ENCODE measurements around the gene ANAPC1. TPM values are rescaled to one million over a fixed set of nuclear protein-coding genes. Genes with fewer than 3 reads are reported as not detected.
"Not testable (repeated sequence)": the region's sequence is repeated elsewhere in the genome, so short reads cannot be mapped to it uniquely, and the experiment has no call there.

ANAPC1 gene
- total RNA-seq, 4 donors from 2014 or later = 37.3 to 67.3 (median 51.4) TPM

DNA sequence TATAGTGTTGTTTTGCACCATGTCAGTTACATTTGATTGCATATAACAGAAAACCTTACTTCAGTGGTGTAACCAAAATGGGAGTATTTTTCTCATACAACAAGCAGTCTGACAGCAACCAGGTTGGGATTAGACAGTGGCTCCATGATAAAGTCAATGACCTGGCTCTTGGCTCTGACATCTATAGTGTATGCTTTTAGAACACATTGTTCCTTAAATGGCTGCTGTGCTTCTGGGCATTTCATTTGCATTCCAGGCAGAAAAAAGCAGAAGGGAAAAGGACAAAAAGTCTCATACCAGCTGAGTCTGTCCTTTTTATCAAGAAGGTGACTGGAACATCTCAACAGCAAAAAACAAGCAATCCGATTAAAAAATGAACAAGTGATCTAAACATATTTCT is 24.6 kb upstream of the ANAPC1 start:
- no peaks in the 10 kb centered on the region for H3K27me3 ChIP-seq
- intact Hi-C loops (cut with DNase I; ENCODE audit: low total_unique reads) (no loop called here), in situ Hi-C loops (cut with MboI; ENCODE audit: low pct_ligation_motif_present in 1 of 4, low pct_unique_long_range_greater_than_20kb in 1 of 4, low sequenced_read_pairs in 3 of 4) (loop anchor here in 2 of 4 donors (10.0 kb wide), 1 partner anchor 126 kb away; no protein-coding TSS in a partner anchor)
- peaks cover 9 to 50% (median 16%) of the 10 kb centered on the region in 4 donors for H3K4me1 ChIP-seq
- WGBS, 2 donors (ENCODE audit: low coverage in 1 of 2) = 72% methylated on average over 1 of the region's 1 CpG; no CpG with 5 or more reads in 1 of the 2 donors
- TF ChIP-seq POLR2A (IDR thresholded peaks at IDR 0.05) = no peak
- TF ChIP-seq EP300 (IDR thresholded peaks at IDR 0.05; ENCODE audit: low read depth) = no peak
- H3K4me3 ChIP-seq = no peak overlapping the region
- no peaks in the 10 kb centered on the region for H3K36me3 ChIP-seq
- H3K9me3 ChIP-seq = no peaks in the 10 kb centered on the region
- DNase-seq = no peak
- peak overlapping the region; percentile 17 to 52 (median 40) for H3K27ac ChIP-seq

- Histone ChIP-seq H3K36me3 (no peaks in the 10 kb centered on the region), H3K9me3 (no peaks in the 10 kb centered on the region), H3K27me3 (no peaks in the 10 kb centered on the region), H3K27ac (peak overlapping the region; percentile 43 to 76 (median 56)), H3K4me1 (peaks cover 9 to 49% (median 16%) of the 10 kb centered on the region in 4 donors), H3K4me3 (no peak overlapping the region)
- no peak for TF ChIP-seq POLR2AphosphoS5 (IDR thresholded peaks at IDR 0.05)
- TF ChIP-seq, protein P1, sequence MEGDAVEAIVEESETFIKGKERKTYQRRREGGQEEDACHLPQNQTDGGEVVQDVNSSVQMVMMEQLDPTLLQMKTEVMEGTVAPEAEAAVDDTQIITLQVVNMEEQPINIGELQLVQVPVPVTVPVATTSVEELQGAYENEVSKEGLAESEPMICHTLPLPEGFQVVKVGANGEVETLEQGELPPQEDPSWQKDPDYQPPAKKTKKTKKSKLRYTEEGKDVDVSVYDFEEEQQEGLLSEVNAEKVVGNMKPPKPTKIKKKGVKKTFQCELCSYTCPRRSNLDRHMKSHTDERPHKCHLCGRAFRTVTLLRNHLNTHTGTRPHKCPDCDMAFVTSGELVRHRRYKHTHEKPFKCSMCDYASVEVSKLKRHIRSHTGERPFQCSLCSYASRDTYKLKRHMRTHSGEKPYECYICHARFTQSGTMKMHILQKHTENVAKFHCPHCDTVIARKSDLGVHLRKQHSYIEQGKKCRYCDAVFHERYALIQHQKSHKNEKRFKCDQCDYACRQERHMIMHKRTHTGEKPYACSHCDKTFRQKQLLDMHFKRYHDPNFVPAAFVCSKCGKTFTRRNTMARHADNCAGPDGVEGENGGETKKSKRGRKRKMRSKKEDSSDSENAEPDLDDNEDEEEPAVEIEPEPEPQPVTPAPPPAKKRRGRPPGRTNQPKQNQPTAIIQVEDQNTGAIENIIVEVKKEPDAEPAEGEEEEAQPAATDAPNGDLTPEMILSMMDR (IDR thresholded peaks at IDR 0.05) = no peak
- peak; percentile 14 for TF ChIP-seq POLR2A (IDR thresholded peaks at IDR 0.05)
- in situ Hi-C loops (cut with MboI; ENCODE audit: low pct_ligation_motif_present in 1 of 4, low pct_unique_long_range_greater_than_20kb in 1 of 4, low sequenced_read_pairs in 3 of 4) (loop anchor here in 2 of 4 donors (10.0 kb wide), 1 partner anchor 129 kb away; no protein-coding TSS in a partner anchor), intact Hi-C loops (cut with DNase I; ENCODE audit: low total_unique reads) (no loop called here)
- WGBS, 2 donors (ENCODE audit: low coverage in 1 of 2) = 25 to 51% methylated on average over 4 of the region's 4 CpGs
- peak; percentile 31 for DNase-seq
Measured at GRCh38 chr2:111905990-111906735, 22.2 kb upstream of the ANAPC1 start.

DNA sequence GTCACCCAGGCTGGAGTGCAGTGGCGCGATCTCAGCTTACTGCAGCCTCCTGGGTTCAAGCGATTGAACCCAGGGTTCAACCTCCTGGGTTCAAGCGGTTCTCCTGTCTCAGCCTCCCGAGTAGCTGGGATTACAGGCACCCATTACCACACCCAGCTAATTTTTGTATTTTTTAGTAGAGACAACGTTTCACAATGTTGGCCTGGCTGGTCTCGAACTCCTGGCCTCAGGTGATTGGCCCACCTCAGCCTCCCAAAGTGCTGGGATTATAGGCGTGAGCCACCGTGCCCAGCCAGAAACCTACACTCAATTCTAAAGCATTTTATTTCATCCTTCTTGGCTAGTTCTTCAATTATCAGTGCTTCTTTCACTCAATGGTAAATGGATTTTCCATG is 21.5 kb upstream of the ANAPC1 start:
- H3K4me3 ChIP-seq; DNase-seq; intact Hi-C loops (cut with DNase I; ENCODE audit: low total_unique reads); H3K27me3 ChIP-seq; H3K9me3 ChIP-seq; H3K36me3 ChIP-seq: not testable (repeated sequence)
- in situ Hi-C loops (cut with MboI; ENCODE audit: low pct_ligation_motif_present in 1 of 4, low pct_unique_long_range_greater_than_20kb in 1 of 4, low sequenced_read_pairs in 3 of 4) = loop anchor here in 2 of 4 donors (10.0 kb wide), 1 partner anchor 129 kb away; no protein-coding TSS in a partner anchor
- Histone ChIP-seq H3K27ac (peak overlapping the region; percentile 43 to 76 (median 56)), H3K4me1 (peaks cover 9 to 49% (median 10%) of the 10 kb centered on the region in 4 donors)
- 96 to 99% methylated on average over 3 to 9 of the region's 9 CpGs for WGBS, 2 donors (ENCODE audit: low coverage in 1 of 2)

DNA sequence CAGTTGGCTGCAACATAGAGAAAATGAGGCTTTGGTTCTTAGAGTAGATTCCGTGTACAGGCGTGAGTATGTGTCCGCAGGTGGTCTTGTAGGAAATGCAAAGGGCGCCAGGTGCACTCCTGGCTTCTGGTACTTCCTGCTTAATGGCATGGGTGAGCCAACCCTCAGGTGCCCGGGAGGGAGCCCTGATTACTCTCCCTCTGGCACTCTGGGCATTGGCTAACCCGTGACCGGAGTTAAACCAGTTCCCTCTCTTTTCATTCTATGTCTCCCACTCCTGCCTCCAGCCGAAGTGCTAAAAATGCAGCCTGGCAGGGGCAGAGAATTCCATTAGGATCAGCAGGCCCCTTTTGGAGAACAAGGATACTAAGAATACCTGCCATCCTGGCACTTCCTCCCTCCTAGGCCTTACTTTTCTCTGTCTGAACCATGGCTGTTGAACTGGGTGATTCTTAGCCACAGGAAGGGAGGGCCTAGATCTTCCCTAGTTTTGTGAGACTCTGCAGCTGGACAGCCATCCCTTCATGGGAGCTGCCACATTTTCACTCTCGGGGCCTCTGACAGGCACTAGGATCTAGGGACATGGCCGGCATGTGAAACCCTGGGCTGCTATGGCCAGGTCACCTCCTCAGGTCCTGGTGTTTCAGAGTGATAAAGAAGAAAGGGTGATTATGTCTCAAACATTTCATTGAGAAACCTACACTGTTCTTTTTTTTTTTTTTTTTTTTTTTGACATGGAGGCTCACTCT is 20.9 kb upstream of the ANAPC1 start:
- Histone ChIP-seq H3K27me3 (peaks cover 5% of the 10 kb centered on the region), H3K27ac (peak overlapping the region; percentile 43 to 76 (median 56)), H3K36me3 (no peaks in the 10 kb centered on the region), H3K9me3 (no peaks in the 10 kb centered on the region), H3K4me1 (peaks cover 9 to 48% (median 10%) of the 10 kb centered on the region in 4 donors), H3K4me3 (no peak overlapping the region)
- no peak for TF ChIP-seq POLR2AphosphoS5 (IDR thresholded peaks at IDR 0.05)
- no peak for TF ChIP-seq EP300 (IDR thresholded peaks at IDR 0.05; ENCODE audit: low read depth)
- no peak for TF ChIP-seq POLR2A (IDR thresholded peaks at IDR 0.05)
- TF ChIP-seq, protein P1 (IDR thresholded peaks at IDR 0.05) = no peak
- intact Hi-C loops (cut with DNase I; ENCODE audit: low total_unique reads) = no loop called here
- WGBS, 2 donors (ENCODE audit: low coverage in 1 of 2) = 92 to 100% methylated on average over 2 to 10 of the region's 10 CpGs
- in situ Hi-C loops (cut with MboI; ENCODE audit: low pct_ligation_motif_present in 1 of 4, low pct_unique_long_range_greater_than_20kb in 1 of 4, low sequenced_read_pairs in 3 of 4) = loop anchor here in 2 of 4 donors (10.0 kb wide), 1 partner anchor 130 kb away; no protein-coding TSS in a partner anchor
- DNase-seq = no peak

DNA sequence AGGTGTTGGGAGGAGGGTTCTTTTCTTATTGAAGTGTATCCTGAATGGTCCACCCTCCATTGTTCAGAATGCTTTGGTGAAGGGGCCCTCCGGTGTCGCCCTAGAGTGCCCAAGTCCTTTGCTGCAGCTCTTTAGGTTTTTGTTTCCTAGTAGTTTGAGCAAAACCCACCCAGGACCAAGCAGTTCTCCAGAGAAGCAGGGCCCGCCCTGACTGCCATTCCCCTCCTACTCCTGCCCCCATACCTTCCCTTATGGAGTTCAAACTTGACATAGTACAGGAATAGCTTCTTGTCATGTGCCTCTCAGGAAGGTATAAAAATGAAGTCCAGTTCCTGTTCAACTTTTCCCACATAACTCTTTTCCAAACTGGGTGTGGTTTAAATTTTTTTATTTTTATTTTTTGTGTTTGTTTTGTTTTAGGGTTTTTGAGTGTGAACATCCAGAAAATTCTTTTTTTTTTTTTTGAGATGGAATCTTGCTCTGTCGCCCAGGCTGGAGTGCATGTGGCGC is 20.0 kb upstream of the ANAPC1 start:
- Histone ChIP-seq H3K4me3 (no peak overlapping the region), H3K27me3 (peaks cover 12% of the 10 kb centered on the region), H3K36me3 (no peaks in the 10 kb centered on the region), H3K9me3 (no peaks in the 10 kb centered on the region), H3K4me1 (peaks cover 9 to 56% (median 18%) of the 10 kb centered on the region in 4 donors), H3K27ac (peak overlapping the region in 3 of 4 donors; percentile 43 to 76 (median 63))
- TF ChIP-seq, protein P1 (IDR thresholded peaks at IDR 0.05) = no peak
- TF ChIP-seq POLR2AphosphoS5 (IDR thresholded peaks at IDR 0.05) (no peak), EP300 (IDR thresholded peaks at IDR 0.05; ENCODE audit: low read depth) (no peak), POLR2A (IDR thresholded peaks at IDR 0.05) (no peak)
- intact Hi-C loops (cut with DNase I; ENCODE audit: low total_unique reads) (no loop called here), in situ Hi-C loops (cut with MboI; ENCODE audit: low pct_ligation_motif_present in 1 of 4, low pct_unique_long_range_greater_than_20kb in 1 of 4, low sequenced_read_pairs in 3 of 4) (loop anchor here in 2 of 4 donors (10.0 kb wide), 1 partner anchor 131 kb away; no protein-coding TSS in a partner anchor)
- 89 to 100% methylated on average over 5 of the region's 5 CpGs for WGBS, 2 donors (ENCODE audit: low coverage in 1 of 2)
- no peak for DNase-seq
